IPS-15b (cell line): Measurements from ENCODE around the gene MTHFSD.

Experiments used
- H3K27me3 ChIP-seq: one replicate; pipeline ENCODE4 v1.6.1; 2013; ENCODE audit warnings: low read length; ENCODE audit not compliant: control insufficient read depth, insufficient read depth
- H3K36me3 ChIP-seq: one replicate; pipeline ENCODE4 v1.6.1; 2013; ENCODE audit warnings: low read length; ENCODE audit not compliant: control insufficient read depth, insufficient read depth
- H3K4me1 ChIP-seq: one replicate; pipeline ENCODE4 v1.6.1; 2013; ENCODE audit warnings: mild to moderate bottlenecking, low read length; ENCODE audit not compliant: control insufficient read depth, insufficient read depth
- H3K4me3 ChIP-seq: one replicate; pipeline ENCODE4 v1.5.1; 2013; ENCODE audit warnings: low read depth, low read length
- H3K9ac ChIP-seq: one replicate; pipeline ENCODE4 v1.6.1; 2013; ENCODE audit warnings: low read depth, mild to moderate bottlenecking, low read length
- H3K9me3 ChIP-seq: one replicate; pipeline ENCODE4 v1.6.1; 2013; ENCODE audit warnings: mild to moderate bottlenecking, low read length; ENCODE audit not compliant: control insufficient read depth, insufficient read depth

MTHFSD gene

GRCh38 chr16:86519649-86520316 lies 35.3 kb downstream of the MTHFSD start:
- Histone ChIP-seq H3K9ac (no peak overlapping the region), H3K4me3 (no peak overlapping the region), H3K36me3 (no peaks in the 10 kb centered on the region), H3K27me3 (peaks cover 53% of the 10 kb centered on the region), H3K9me3 (no peaks in the 10 kb centered on the region), H3K4me1 (no peaks in the 10 kb centered on the region)

GRCh38 chr16:86519007-86519648 lies 35.9 kb downstream of the MTHFSD start:
- Histone ChIP-seq H3K4me3 (no peak overlapping the region), H3K27me3 (peaks cover 59% of the 10 kb centered on the region), H3K36me3 (no peaks in the 10 kb centered on the region), H3K9me3 (no peaks in the 10 kb centered on the region), H3K9ac (no peak overlapping the region), H3K4me1 (no peaks in the 10 kb centered on the region)

- Histone ChIP-seq H3K4me1 (no peaks in the 10 kb centered on the region), H3K9ac (no peak overlapping the region), H3K27me3 (peaks cover 73% of the 10 kb centered on the region), H3K36me3 (no peaks in the 10 kb centered on the region), H3K9me3 (no peaks in the 10 kb centered on the region), H3K4me3 (peak overlapping the region; percentile 13)
These were observed 37.3 kb downstream of the MTHFSD start for GRCh38 chr16:86517652-86518258.

DNA sequence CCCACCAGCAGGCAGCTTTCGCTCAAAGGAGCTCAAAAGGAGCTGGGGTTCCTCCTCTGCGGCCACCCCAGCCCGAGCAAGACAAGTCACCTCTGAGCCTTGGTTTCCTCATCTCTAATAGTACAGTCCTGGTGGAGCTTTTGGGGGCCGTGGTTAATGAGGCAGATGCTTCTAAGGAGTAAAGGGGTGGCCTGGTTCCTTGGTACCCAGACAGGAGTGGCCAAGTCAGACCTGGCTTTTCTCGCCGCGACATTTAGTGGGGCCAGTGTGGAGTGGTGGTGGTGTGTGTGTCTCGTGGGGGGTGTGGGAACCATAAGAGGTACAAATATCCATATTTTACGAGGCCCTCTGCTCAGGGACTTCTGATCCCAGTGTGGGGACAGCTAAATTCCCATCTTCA lies 38.0 kb downstream of the MTHFSD start:
- Histone ChIP-seq H3K9me3 (no peaks in the 10 kb centered on the region), H3K27me3 (peaks cover 80% of the 10 kb centered on the region), H3K36me3 (no peaks in the 10 kb centered on the region), H3K9ac (no peak overlapping the region), H3K4me1 (no peaks in the 10 kb centered on the region), H3K4me3 (peak overlapping the region; percentile 13)

- Histone ChIP-seq H3K4me1 (no peaks in the 10 kb centered on the region), H3K9ac (no peak overlapping the region), H3K27me3 (peaks cover 84% of the 10 kb centered on the region), H3K36me3 (no peaks in the 10 kb centered on the region), H3K4me3 (peak overlapping the region; percentile 32), H3K9me3 (no peaks in the 10 kb centered on the region)
These were observed 38.4 kb downstream of the MTHFSD start for GRCh38 chr16:86516623-86517003.

DNA sequence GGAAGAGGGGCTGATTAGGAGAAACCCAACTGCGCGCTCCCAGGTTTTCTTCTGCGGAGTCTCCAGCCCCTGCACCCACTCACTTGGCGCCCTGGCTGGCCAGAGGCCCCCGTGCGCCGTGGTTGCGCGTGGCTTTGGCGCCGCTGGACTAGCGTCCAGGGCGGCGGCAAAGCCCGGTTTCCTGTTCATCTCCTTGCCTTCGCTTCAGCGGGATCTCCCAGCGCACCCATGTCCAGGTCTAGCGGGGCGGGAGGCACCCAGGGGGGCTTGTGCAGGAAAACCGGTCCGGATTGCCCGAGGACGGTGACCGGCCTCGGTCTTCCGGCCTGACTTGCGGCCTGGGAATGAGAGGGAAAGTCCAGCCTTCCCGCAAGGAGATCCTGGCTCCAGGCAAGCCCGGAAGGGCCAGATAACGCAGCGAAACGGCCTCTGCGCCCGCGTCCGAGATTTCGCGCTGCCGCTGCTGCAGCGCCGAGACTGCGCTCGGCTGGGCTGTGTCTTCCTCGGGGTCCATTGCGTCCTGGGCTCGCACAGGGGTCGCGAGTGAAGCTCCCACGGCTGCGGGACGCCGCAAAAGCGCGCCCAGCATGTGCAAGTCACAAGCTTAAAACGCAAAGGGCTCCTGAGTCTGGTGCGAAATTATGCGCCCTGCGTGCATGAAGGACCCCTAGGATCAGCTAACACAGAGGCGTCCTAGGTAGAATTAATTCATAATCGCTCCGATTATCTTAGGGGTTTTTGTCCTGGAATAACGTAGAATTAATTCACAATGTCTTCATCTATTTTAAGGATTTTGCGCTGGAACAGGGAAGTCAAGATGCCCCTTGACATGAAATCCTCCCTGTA lies 39.0 kb downstream of the MTHFSD start:
- Histone ChIP-seq H3K27me3 (peaks cover 89% of the 10 kb centered on the region), H3K9me3 (no peaks in the 10 kb centered on the region)

GRCh38 chr16:86515413-86515776 lies 39.6 kb downstream of the MTHFSD start:
- Histone ChIP-seq H3K4me3 (no peak overlapping the region), H3K36me3 (no peaks in the 10 kb centered on the region), H3K27me3 (peaks cover 93% of the 10 kb centered on the region), H3K9ac (no peak overlapping the region), H3K9me3 (no peaks in the 10 kb centered on the region), H3K4me1 (no peaks in the 10 kb centered on the region)

More for the DNA sequence above, 39.0 kb downstream of the MTHFSD start:
- Histone ChIP-seq H3K36me3 (no peaks in the 10 kb centered on the region), H3K4me1 (no peaks in the 10 kb centered on the region), H3K4me3 (peak overlapping the region; percentile 32), H3K9ac (no peak overlapping the region)

DNA sequence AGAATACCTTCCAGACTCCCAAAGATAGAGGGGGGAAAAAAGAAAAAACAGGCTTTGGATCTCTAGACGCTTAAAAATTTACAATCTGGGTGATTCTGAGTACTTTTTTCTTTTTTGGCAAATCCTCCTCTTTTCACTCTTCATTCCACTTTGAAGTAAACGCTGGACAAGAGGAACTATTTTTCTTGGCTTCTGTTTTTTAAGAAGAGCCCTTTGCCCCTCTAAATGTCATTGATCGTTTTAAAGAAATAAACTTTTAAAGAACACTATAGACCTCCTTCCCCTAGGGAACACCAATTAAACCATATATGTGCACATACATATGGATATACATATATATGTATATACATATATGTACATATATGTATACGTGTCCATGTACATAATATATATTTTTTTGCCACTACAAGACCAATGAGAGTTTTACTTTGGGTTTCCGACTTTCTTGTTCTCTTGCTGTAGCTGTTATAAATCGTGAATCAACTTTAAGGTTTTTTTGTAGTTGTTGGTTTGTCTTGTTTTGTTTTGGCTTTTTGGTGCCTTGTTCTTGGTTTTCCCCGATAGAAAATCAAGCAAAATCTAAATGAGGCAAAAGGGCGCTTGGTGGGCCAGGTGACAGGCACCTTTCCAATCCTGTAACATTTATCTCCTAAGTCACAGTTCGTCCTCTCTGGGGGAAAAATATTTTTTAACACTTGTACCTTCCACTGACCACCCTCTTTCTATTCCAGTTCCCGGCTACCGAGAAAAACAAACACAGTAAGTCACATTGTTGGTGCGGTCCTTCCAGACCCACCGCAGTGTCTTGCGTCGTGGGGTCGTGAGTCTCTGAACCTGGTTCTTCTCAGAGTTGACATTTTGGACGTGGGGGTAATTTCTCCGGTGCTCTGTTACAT lies 40.3 kb downstream of the MTHFSD start:
- peaks cover 94% of the 10 kb centered on the region for H3K27me3 ChIP-seq
- H3K4me1 ChIP-seq, result no peaks in the 10 kb centered on the region
- no peak overlapping the region for H3K4me3 ChIP-seq
- no peaks in the 10 kb centered on the region for H3K9me3 ChIP-seq
- H3K36me3 ChIP-seq, result no peaks in the 10 kb centered on the region
- H3K9ac ChIP-seq, result no peak overlapping the region

GRCh38 chr16:86513471-86514277 lies 41.4 kb downstream of the MTHFSD start:
- H3K27me3 ChIP-seq, result peaks cover 92% of the 10 kb centered on the region
- peaks cover 2% of the 10 kb centered on the region for H3K4me1 ChIP-seq
- no peaks in the 10 kb centered on the region for H3K9me3 ChIP-seq
- no peak overlapping the region for H3K9ac ChIP-seq
- no peaks in the 10 kb centered on the region for H3K36me3 ChIP-seq
- peak overlapping the region; percentile 30 for H3K4me3 ChIP-seq

GRCh38 chr16:86512860-86513470 lies 42.1 kb downstream of the MTHFSD start:
- H3K36me3 ChIP-seq, result no peaks in the 10 kb centered on the region
- H3K4me1 ChIP-seq, result peaks cover 2% of the 10 kb centered on the region
- peak overlapping the region; percentile 30 for H3K4me3 ChIP-seq
- no peaks in the 10 kb centered on the region for H3K9me3 ChIP-seq
- peaks cover 92% of the 10 kb centered on the region for H3K27me3 ChIP-seq
- H3K9ac ChIP-seq, result no peak overlapping the region
